ENCODE data around the gene CUX1. TPM values are rescaled to one million over a fixed set of nuclear protein-coding genes. Genes with fewer than 3 reads are reported as not detected.
"Not testable (repeated sequence)": the region's sequence is repeated elsewhere in the genome, so short reads cannot be mapped to it uniquely, and the experiment has no call there.

The CUX1 gene
- total RNA-seq, 4 donors from 2014 or later, result 40.8 to 62.1 (median 43.8) TPM

- no peak for DNase-seq (ENCODE audit: low spot score in 2 of 2)
- intact Hi-C loops (cut with DNase I; ENCODE audit: low total_unique reads), result no loop called here
- WGBS, 2 donors, result 94 to 97% methylated on average over 15 of the region's 15 CpGs
- H3K4me3 ChIP-seq (ENCODE audit: low read depth, poor library complexity, severe bottlenecking), result no peak overlapping the region
- TF ChIP-seq, protein P1, sequence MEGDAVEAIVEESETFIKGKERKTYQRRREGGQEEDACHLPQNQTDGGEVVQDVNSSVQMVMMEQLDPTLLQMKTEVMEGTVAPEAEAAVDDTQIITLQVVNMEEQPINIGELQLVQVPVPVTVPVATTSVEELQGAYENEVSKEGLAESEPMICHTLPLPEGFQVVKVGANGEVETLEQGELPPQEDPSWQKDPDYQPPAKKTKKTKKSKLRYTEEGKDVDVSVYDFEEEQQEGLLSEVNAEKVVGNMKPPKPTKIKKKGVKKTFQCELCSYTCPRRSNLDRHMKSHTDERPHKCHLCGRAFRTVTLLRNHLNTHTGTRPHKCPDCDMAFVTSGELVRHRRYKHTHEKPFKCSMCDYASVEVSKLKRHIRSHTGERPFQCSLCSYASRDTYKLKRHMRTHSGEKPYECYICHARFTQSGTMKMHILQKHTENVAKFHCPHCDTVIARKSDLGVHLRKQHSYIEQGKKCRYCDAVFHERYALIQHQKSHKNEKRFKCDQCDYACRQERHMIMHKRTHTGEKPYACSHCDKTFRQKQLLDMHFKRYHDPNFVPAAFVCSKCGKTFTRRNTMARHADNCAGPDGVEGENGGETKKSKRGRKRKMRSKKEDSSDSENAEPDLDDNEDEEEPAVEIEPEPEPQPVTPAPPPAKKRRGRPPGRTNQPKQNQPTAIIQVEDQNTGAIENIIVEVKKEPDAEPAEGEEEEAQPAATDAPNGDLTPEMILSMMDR (IDR thresholded peaks at IDR 0.05), result no peak
- no peak for TF ChIP-seq POLR2A (IDR thresholded peaks at IDR 0.05)
These were observed 189.3 kb downstream of the CUX1 start for GRCh38 chr7:102006695-102007094.

DNA sequence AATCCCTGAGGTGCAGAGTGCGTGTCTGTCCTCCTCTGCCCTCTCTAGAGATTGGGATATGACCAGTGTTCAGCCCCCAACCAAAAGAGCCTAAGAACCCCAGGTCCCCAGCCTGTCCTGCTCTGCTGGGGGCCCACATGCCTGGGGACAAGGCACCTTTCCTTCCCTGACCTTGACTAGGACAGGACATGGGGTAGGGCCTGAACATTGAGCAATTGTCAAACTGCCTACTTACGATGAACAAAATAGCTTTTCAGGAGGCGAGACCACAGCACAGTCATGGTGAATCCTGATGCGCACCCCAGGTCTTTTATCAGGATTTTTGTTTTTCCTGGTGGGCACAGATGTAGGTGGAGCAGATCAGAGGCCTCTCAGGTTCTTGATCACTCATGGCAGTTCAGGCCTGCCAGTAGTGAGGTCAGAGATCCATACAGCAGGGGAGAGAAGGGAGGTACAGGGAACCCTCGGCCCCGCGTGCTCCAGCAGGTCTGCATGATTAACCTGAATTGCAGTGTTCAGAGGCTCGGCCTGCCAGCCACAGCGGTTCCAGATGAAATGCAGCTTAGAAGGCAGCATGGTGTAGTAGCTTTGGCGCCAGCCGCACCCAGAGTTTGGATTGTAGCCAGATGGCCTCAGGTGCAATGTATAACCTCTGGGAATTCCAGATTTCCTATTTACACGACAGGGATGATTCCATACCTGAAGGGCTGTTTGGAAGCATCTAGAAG lies 191.3 kb downstream of the CUX1 start:
- no peak overlapping the region for H3K4me3 ChIP-seq (ENCODE audit: low read depth, poor library complexity, severe bottlenecking)
- intact Hi-C loops (cut with DNase I; ENCODE audit: low total_unique reads), result no loop called here
- TF ChIP-seq, protein P1 (IDR thresholded peaks at IDR 0.05), result no peak
- no peak for TF ChIP-seq POLR2A (IDR thresholded peaks at IDR 0.05)
- WGBS, 2 donors, result 66% methylated on average over 12 of the region's 12 CpGs
- DNase-seq (ENCODE audit: low spot score in 2 of 2), result peak in 1 of 2 donors; percentile 36

DNA sequence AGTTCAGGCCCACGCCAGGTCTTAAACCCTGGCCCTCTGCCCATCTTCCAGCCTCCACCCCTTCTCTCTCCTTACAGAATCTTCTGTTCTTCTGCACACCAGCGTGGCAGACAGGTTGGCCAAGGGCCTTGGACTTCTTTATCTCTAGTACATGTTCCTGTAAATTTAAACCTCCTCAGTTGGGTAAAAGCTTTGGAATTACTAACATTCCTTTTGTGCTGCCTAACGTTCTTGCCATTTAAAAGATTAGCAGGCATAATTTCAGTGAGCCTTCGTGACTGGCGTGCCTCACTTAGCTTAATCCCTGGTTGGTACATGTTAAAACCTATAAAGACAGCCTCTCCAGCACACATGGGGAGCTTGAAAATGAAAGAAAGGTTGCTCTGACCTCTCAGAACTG lies 192.2 kb downstream of the CUX1 start:
- TF ChIP-seq, protein P1 (IDR thresholded peaks at IDR 0.05), result no peak
- no peak for TF ChIP-seq POLR2A (IDR thresholded peaks at IDR 0.05)
- DNase-seq (ENCODE audit: low spot score in 2 of 2), result no peak
- WGBS, 2 donors, result 60 to 61% methylated on average over 5 of the region's 5 CpGs
- H3K4me3 ChIP-seq (ENCODE audit: low read depth, poor library complexity, severe bottlenecking), result no peak overlapping the region
- intact Hi-C loops (cut with DNase I; ENCODE audit: low total_unique reads), result no loop called here

DNA sequence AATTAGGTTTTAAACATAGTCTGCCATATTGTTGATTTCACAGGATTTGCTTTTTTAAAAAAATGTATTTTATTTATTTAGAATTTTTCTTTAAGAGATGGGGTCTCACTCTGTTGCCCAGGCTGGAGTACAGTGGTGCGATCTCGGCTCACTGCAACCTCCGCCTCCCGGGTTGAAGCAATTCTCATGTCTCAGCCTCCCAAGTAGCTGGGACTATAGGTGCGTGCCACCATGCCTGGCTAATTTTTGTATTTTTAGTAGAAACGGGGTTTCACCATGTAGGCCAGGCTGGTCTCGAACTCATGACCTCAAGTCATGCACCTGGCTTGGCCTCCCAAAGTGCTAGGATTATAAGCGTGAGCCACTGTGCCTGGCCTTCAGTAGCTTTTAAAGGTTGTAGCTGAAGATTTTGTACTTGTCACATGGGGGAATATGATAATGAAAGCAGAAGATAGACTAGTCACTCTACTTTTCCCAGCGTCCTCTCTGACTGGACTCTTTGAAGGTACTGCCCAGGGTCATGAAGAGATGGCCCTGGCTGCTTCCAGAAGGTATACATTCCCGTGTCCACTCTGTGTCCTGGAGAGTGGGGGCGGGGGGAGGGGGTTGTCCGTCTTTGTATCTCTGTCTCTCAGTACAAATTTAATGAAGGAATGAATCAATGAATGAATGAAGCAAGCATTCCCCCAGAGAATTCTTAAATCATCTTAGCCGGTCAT lies 194.8 kb downstream of the CUX1 start:
- H3K4me3 ChIP-seq (ENCODE audit: low read depth, poor library complexity, severe bottlenecking); intact Hi-C loops (cut with DNase I; ENCODE audit: low total_unique reads); DNase-seq (ENCODE audit: low spot score in 2 of 2): not testable (repeated sequence)
- WGBS, 2 donors, result 94 to 95% methylated on average over 13 of the region's 13 CpGs

DNA sequence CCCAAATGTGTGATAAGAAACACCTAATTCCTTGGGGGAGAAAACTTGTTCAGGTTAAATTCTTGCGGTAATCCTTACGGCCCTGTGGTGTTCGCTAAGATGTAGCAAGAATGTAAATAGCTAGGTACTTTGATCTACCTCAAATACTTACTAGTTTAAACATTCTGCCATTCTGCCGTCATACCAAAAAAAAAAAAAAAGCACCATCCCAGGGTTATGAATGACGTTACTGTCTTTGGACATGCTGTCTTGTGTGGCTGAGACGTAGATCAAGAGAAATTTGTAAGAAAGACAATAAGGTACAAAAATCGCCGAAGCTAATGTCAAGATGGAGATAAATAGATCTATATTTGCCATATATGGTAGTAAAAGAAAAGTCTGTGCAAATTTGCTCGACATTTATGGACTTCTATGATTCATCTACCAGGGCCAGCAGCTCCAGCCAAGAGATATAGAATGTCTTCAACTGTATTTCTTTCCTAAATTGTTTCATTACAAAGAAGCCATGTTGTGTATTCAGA lies 195.6 kb downstream of the CUX1 start:
- no peak for DNase-seq (ENCODE audit: low spot score in 2 of 2)
- TF ChIP-seq, protein P1 (IDR thresholded peaks at IDR 0.05), result no peak
- 75 to 79% methylated on average over 9 of the region's 9 CpGs for WGBS, 2 donors
- no peak overlapping the region for H3K4me3 ChIP-seq (ENCODE audit: low read depth, poor library complexity, severe bottlenecking)
- intact Hi-C loops (cut with DNase I; ENCODE audit: low total_unique reads), result no loop called here

DNA sequence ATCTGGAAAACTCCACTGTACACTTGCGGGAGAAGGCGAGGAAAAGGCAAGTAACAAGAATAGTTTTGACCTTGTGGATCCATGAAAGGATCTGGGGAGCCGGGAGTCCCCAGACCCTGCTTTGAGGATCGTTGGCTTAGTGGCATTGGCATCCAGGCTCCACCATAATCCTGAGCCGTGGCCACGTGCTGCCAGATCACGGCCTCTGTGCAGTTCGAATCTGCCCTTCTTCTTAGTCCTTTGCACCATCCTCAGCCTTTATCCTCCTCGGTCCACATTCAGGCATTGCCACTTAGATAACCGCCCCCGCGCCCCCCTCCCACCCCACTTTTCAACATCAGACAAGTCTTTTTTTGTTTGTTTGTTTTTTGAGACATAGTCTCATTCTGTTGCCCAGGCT lies 201.4 kb downstream of the CUX1 start:
- DNase-seq (ENCODE audit: low spot score in 2 of 2), result no peak
- TF ChIP-seq, protein P1 (IDR thresholded peaks at IDR 0.05), result no peak
- TF ChIP-seq POLR2A (IDR thresholded peaks at IDR 0.05), result no peak
- H3K4me3 ChIP-seq (ENCODE audit: low read depth, poor library complexity, severe bottlenecking), result no peak overlapping the region
- WGBS, 2 donors, result 88 to 96% methylated on average over 12 of the region's 12 CpGs
- intact Hi-C loops (cut with DNase I; ENCODE audit: low total_unique reads), result no loop called here

Data from lower leg skin (tissue), 4 donors.